OCI-LY3 (cell line): ENCODE results near the gene CHSY3.

Experiments
- H2AFZ ChIP-seq: fragments of 200-600, 300-600 bp; shearing (Covaris generic); 2 replicates; pipeline ENCODE4 v1.6.0; 2014; ENCODE audit warnings: antibody characterized with exemption, low read depth, low read length
- H3K27ac ChIP-seq: fragments of 200-600, 300-600 bp; sonication (generic); 2 replicates; pipeline ENCODE4 v1.5.1; 2014; ENCODE audit warnings: mild to moderate bottlenecking, low read length, moderate library complexity, mixed read lengths
- H3K27me3 ChIP-seq: fragments of 200-600, 300-600 bp; sonication (generic); 2 replicates; pipeline ENCODE4 v1.6.1; 2014; ENCODE audit warnings: low read depth, low read length, mixed read lengths
- H3K36me3 ChIP-seq: fragments of 200-600, 300-600 bp; sonication (generic); replicated peaks from 2 replicates; pipeline ENCODE3; 2014; ENCODE audit warnings: low read depth, low read length, mixed read lengths
- H3K4me1 ChIP-seq: fragments of 300-600, 200-600 bp; sonication (generic); 2 replicates; pipeline ENCODE4 v1.6.1; 2014; ENCODE audit warnings: low read length, mixed read lengths
- H3K4me2 ChIP-seq: fragments of 200-600, 300-600 bp; sonication (generic); 2 replicates; pipeline ENCODE4 v1.6.1; 2014; ENCODE audit warnings: low read length, mixed read lengths
- H3K4me3 ChIP-seq: fragments of 300-600, 200-600 bp; sonication (generic); 2 replicates; pipeline ENCODE4 v1.5.1; 2014; ENCODE audit warnings: antibody characterized with exemption, mild to moderate bottlenecking, low read length, moderate library complexity
- H3K79me2 ChIP-seq: fragments of 300-600, 200-600 bp; shearing (Covaris generic); 2 replicates; pipeline ENCODE4 v1.6.1; 2014; ENCODE audit warnings: mild to moderate bottlenecking, low read length, mixed read lengths
- H3K9ac ChIP-seq: fragments of 300-600, 200-600 bp; shearing (Covaris generic); 2 replicates; pipeline ENCODE4 v1.6.0; 2014; ENCODE audit warnings: mild to moderate bottlenecking, low read length, moderate library complexity
- H3K9me3 ChIP-seq: fragments of 200-600, 300-600 bp; shearing (Covaris generic); 2 replicates; pipeline ENCODE4 v1.6.1; 2014; ENCODE audit warnings: low read length, mixed read lengths; ENCODE audit not compliant: insufficient read depth
- H4K20me1 ChIP-seq: fragments of 200-600, 300-600 bp; sonication (generic); 2 replicates; pipeline ENCODE4 v1.6.1; 2016; ENCODE audit warnings: low read length, mixed read lengths; ENCODE audit not compliant: insufficient read depth
- EZH2phosphoT487 ChIP-seq: fragments of 200-600 bp; shearing (Covaris generic); IDR thresholded peaks from 2 replicates; pipeline ENCODE4 v1.6.1; 2018; ENCODE audit warnings: antibody characterized with exemption, mixed run types, low read depth
- TF ChIP-seq, protein P1 (sequence below): fragments of 200-600, 300-600 bp; sonication (generic); IDR thresholded peaks from 2 replicates; pipeline ENCODE4 v1.5.1; 2014; ENCODE audit warnings: antibody characterized with exemption, low read length, low read depth

CHSY3 gene

DNA sequence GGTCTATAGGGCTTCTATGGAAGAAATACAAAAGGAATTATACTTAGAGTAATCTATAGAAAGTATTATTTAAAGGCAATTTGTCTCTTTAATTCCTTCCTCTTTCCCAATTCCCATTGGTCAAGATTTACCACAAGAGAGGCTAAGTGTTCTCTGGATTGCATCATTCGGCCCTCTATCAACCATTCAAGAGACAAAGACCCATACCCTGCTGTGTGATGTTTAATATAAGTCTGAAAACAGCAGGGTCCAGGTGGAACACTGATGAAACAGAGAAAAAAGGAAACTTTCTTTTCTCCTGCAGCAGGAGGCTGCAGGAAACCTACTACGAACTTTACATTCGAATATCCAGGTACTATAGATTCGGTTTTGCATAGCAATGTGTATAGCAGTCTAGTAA, 323.4 kb downstream of the CHSY3 start:
- no peak overlapping the region for H3K4me2 ChIP-seq
- no peaks in the 10 kb centered on the region for H3K27me3 ChIP-seq
- H2AFZ ChIP-seq: no peak overlapping the region
- TF ChIP-seq, protein P1, sequence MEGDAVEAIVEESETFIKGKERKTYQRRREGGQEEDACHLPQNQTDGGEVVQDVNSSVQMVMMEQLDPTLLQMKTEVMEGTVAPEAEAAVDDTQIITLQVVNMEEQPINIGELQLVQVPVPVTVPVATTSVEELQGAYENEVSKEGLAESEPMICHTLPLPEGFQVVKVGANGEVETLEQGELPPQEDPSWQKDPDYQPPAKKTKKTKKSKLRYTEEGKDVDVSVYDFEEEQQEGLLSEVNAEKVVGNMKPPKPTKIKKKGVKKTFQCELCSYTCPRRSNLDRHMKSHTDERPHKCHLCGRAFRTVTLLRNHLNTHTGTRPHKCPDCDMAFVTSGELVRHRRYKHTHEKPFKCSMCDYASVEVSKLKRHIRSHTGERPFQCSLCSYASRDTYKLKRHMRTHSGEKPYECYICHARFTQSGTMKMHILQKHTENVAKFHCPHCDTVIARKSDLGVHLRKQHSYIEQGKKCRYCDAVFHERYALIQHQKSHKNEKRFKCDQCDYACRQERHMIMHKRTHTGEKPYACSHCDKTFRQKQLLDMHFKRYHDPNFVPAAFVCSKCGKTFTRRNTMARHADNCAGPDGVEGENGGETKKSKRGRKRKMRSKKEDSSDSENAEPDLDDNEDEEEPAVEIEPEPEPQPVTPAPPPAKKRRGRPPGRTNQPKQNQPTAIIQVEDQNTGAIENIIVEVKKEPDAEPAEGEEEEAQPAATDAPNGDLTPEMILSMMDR: no peak
- no peak for TF ChIP-seq EZH2phosphoT487
- H3K36me3 ChIP-seq: no peaks in the 10 kb centered on the region
- no peaks in the 10 kb centered on the region for H4K20me1 ChIP-seq
- H3K4me3 ChIP-seq: no peak overlapping the region
- no peaks in the 10 kb centered on the region for H3K4me1 ChIP-seq
- H3K9me3 ChIP-seq: no peaks in the 10 kb centered on the region
- no peak overlapping the region for H3K27ac ChIP-seq
- H3K9ac ChIP-seq: no peak overlapping the region
- no peaks in the 10 kb centered on the region for H3K79me2 ChIP-seq

DNA sequence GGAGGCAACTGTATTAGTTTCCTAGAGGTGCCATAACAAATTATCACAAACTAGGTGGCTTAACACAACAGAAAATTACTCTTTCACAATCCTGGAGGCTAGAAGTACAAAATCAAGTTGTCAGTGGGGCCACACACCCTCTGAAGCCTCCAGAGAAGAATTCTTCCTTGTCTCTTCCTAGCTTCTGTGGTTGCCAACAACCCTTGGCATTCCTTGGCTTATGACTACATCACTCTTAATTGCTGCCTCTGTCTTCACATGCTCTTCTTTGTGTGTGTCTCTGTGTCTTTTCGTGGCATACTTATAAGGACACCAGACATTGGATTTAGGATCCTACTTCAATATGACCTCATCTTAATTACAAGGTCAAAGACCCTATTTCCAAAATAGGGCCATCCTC, 327.5 kb downstream of the CHSY3 start:
- no peaks in the 10 kb centered on the region for H3K4me1 ChIP-seq
- no peak overlapping the region for H2AFZ ChIP-seq
- H3K79me2 ChIP-seq: no peaks in the 10 kb centered on the region
- no peaks in the 10 kb centered on the region for H3K9me3 ChIP-seq
- no peak overlapping the region for H3K4me3 ChIP-seq
- H3K4me2 ChIP-seq: no peak overlapping the region
- no peak overlapping the region for H3K27ac ChIP-seq
- H4K20me1 ChIP-seq: no peaks in the 10 kb centered on the region
- no peaks in the 10 kb centered on the region for H3K27me3 ChIP-seq
- no peaks in the 10 kb centered on the region for H3K36me3 ChIP-seq
- H3K9ac ChIP-seq: no peak overlapping the region
- TF ChIP-seq EZH2phosphoT487: no peak

DNA sequence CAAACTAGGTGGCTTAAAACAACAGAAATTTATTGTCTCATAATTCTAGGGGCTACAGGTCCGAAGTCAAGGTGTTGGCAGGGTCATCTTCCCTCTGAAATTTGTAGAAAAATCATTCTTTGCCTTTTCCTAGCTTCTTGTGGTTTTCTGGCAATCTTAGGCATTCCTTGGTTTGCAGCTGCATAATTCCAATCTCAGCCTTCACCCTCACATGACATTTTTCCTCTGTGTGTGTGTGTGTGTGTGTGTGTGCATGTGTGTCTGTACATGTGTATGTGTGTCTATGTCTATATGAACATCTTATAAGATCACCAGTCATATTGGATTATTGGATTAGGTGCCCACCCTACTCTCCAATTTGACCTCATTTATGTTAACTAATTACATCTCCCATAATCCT, 330.6 kb downstream of the CHSY3 start:
- Histone ChIP-seq H3K79me2 (no peaks in the 10 kb centered on the region), H3K9ac (no peak overlapping the region), H3K4me1 (peaks cover 6% of the 10 kb centered on the region), H3K27me3 (no peaks in the 10 kb centered on the region), H2AFZ (no peak overlapping the region), H3K4me2 (no peak overlapping the region), H3K36me3 (no peaks in the 10 kb centered on the region), H3K27ac (no peak overlapping the region), H3K4me3 (no peak overlapping the region), H3K9me3 (no peaks in the 10 kb centered on the region), H4K20me1 (no peaks in the 10 kb centered on the region)
- TF ChIP-seq, protein P1: no peak
- no peak for TF ChIP-seq EZH2phosphoT487
